K562 (cell line): ENCODE data around the gene ASPA.

Experiments used
- CTCF ChIP-seq, 3 experiments: IDR thresholded peaks in 2 of 3; conservative IDR thresholded peaks in 1 of 3; 2 replicates each; pipeline ENCODE4 v1.5.1; 2011 to 2012; ENCODE audit warnings: low read length in 3 of 3, mild to moderate bottlenecking in 3 of 3, control low read depth in 2 of 3, improper control_type of control experiment in 1 of 3, inconsistent platforms in 1 of 3, low read depth in 1 of 3, mixed read lengths in 1 of 3, moderate library complexity in 1 of 3; ENCODE audit not compliant: insufficient read depth in 2 of 3
- E2F4 ChIP-seq: sonication (generic); formaldehyde crosslinking; IDR thresholded peaks from 2 replicates; pipeline ENCODE4 v1.8.0; 2022; ENCODE audit warnings: mild to moderate bottlenecking, low read depth, missing genetic modification reagents
- EGR1 ChIP-seq: fragments of 450-650 bp; conservative IDR thresholded peaks from 2 replicates; pipeline ENCODE4 v1.6.1; 2017; ENCODE audit warnings: mild to moderate bottlenecking
- ILF3 ChIP-seq: fragments of 450-650 bp; IDR thresholded peaks from 2 replicates; pipeline ENCODE4 v1.6.1; 2018; ENCODE audit warnings: antibody characterized with exemption, mild to moderate bottlenecking, moderate library complexity, borderline replicate concordance
- MAX ChIP-seq: sonication (generic); formaldehyde crosslinking; IDR thresholded peaks from 2 replicates; pipeline ENCODE4 v1.9.0; 2022; ENCODE audit warnings: mild to moderate bottlenecking, missing genetic modification reagents
- MYC ChIP-seq, 2 experiments: fragments of 250-450 bp in 1 of 2; sonication (Bioruptor Pico) in 1 of 2; IDR thresholded peaks; 2 replicates each; pipeline versions ENCODE4 v1.5.1 to v1.6.1; 2012 to 2021; ENCODE audit warnings: low read depth in 2 of 2, borderline replicate concordance in 1 of 2, improper control_type of control experiment in 1 of 2, low read length in 1 of 2, mild to moderate bottlenecking in 1 of 2, moderate library complexity in 1 of 2
- NR3C1 ChIP-seq: sonication (generic); formaldehyde crosslinking; IDR thresholded peaks from 2 replicates; pipeline ENCODE4 v1.8.1; 2022; ENCODE audit warnings: missing genetic modification reagents
- STAG1 ChIP-seq: sonication (generic); formaldehyde crosslinking; IDR thresholded peaks from 2 replicates; pipeline ENCODE4 v1.5.0; 2020; ENCODE audit warnings: missing genetic modification reagents, borderline replicate concordance
- ZFP36 ChIP-seq: fragments of 150-350 bp; IDR thresholded peaks from 2 replicates; pipeline ENCODE4 v1.6.1; 2018; ENCODE audit warnings: low read length, low read depth; ENCODE audit not compliant: partially characterized antibody
- ZNF764 ChIP-seq: fragments of 250-450 bp; sonication (Bioruptor Pico); IDR thresholded peaks from 2 replicates; pipeline ENCODE4 v1.4.0; 2020; ENCODE audit warnings: low read depth, mild to moderate bottlenecking, moderate library complexity

GRCh38 chr17:3474212-3474611 is 1.6 kb upstream of the ASPA start:
- TF ChIP-seq ILF3: no peak
- TF ChIP-seq ZFP36: no peak
- TF ChIP-seq STAG1 (CRISPR knock-in tag): no peak
- no peak for TF ChIP-seq CTCF (IDR thresholded peaks at IDR 0.05 in 2 of 3, conservative IDR thresholded peaks at IDR 0.05 in 1 of 3; ENCODE audit: insufficient read depth in 2 of 3, low read depth in 1 of 3, low read length in 3 of 3)
- no peak for TF ChIP-seq MAX (CRISPR knock-in tag)
- TF ChIP-seq MYC (IDR thresholded peaks at IDR 0.05; ENCODE audit: low read depth, low read length): no peak
- no peak for TF ChIP-seq MYC (CRISPR knock-in tag; IDR thresholded peaks at IDR 0.05; ENCODE audit: borderline replicate concordance, low read depth)
- no peak for TF ChIP-seq EGR1
- TF ChIP-seq ZNF764 (CRISPR knock-in tag): no peak
- TF ChIP-seq E2F4 (CRISPR knock-in tag): no peak
- TF ChIP-seq NR3C1: no peak
